BLaER1 treated with 17β-estradiol and CSF1 and Interleukin-3, amounts not matched to agents 10 nM and 100 nM (cell line): ENCODE results near the gene GDE1.

ENCODE experiments used
- H3K27ac ChIP-seq, 11 experiments: shearing (Covaris generic); formaldehyde crosslinking; 2 replicates each; pipeline ENCODE4 v1.8.1; 2022
- H3K27me3 ChIP-seq, 11 experiments: shearing (Covaris generic); formaldehyde crosslinking; 2 replicates each; pipeline ENCODE4 v1.8.1; 2022
- H3K36me3 ChIP-seq, 11 experiments: shearing (Covaris generic); formaldehyde crosslinking; 2 replicates each; pipeline ENCODE4 v1.8.1; 2022
- H3K4me1 ChIP-seq, 10 experiments: shearing (Covaris generic); formaldehyde crosslinking; 2 replicates each; pipeline ENCODE4 v1.8.1; 2022
- H3K4me2 ChIP-seq, 11 experiments: shearing (Covaris generic); formaldehyde crosslinking; 2 replicates each; pipeline ENCODE4 v1.8.1; 2022
- H3K4me3 ChIP-seq, 10 experiments: shearing (Covaris generic); formaldehyde crosslinking; 2 replicates each; pipeline ENCODE4 v1.8.1; 2022
- H3K9ac ChIP-seq, 11 experiments: shearing (Covaris generic); formaldehyde crosslinking; 2 replicates each; pipeline ENCODE4 v1.8.1; 2022
- H3K9me3 ChIP-seq, 11 experiments: shearing (Covaris generic); formaldehyde crosslinking; replicated peaks in 1 of 11; 2 replicates each; pipeline ENCODE4 v1.8.1; 2022
- H4K20me1 ChIP-seq, 11 experiments: shearing (Covaris generic); formaldehyde crosslinking; 2 replicates each; pipeline ENCODE4 v1.8.1; 2022
- Cebpa-rat ChIP-seq, 11 experiments: shearing (Covaris generic); IDR thresholded peaks; 2 replicates each; pipeline ENCODE4 v1.8.1; 2022

The GDE1 gene

DNA sequence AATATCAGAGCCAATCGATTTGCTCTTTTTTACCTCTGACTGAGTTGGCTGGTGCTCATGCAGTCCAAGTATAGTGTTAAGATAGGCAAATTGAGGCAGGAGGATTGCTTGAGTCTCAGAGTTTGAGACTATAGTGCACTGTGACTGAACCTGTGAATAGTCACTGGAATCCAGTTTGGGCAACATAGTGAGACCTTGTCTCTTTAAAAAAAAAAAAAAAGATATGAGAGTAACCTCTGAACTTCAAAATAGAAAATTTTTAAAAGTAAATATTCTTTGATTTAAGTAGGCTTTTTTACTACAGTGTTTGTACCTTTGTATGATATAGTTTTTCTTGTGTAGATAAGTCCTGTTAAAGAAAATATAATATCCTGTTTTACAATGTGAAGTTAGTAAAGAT, 5.3 kb upstream of the GDE1 start:
- Histone ChIP-seq H3K36me3 (peaks cover 28 to 47% (median 42%) of the 10 kb centered on the region in 11 experiments), H3K9me3 (no peaks in the 10 kb centered on the region), H3K4me2 (no peak overlapping the region), H3K27ac (no peak overlapping the region), H3K4me3 (no peak overlapping the region), H4K20me1 (no peaks in the 10 kb centered on the region), H3K4me1 (peaks cover 25 to 32% (median 27%) of the 10 kb centered on the region in 10 experiments), H3K27me3 (no peaks in the 10 kb centered on the region), H3K9ac (no peak overlapping the region)
- TF ChIP-seq Cebpa-rat (IDR thresholded peaks at IDR 0.05), result no peak

DNA sequence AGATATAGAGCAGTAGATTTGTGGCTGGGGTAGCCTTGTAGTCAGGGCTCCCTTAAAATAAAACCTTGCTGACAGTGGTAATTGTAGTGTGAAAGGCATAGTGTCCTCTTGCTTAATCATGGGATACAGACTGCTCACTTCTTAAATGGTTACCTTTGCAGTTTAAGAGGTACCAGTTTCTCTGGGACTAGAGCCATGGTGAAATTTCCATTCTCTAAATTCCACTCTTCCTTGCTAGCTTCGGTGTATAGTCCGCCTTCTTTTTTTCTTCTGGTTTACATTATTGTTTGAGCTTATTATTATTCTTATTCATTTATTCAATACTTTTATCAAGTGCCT, 3.5 kb upstream of the GDE1 start:
- Histone ChIP-seq H3K27me3 (no peaks in the 10 kb centered on the region), H3K4me2 (peak overlapping the region; percentile 75 to 93 (median 86)), H3K4me3 (peak overlapping the region; percentile 89 to 99 (median 96); a peak in 19 of 20 replicates), H3K9ac (peak overlapping the region in 9 of 11 experiments; percentile 81 to 91 (median 89); a peak in 15 of 22 replicates), H3K36me3 (peaks cover 22 to 29% (median 28%) of the 10 kb centered on the region in 11 experiments), H3K4me1 (peaks cover 31 to 42% (median 36%) of the 10 kb centered on the region in 10 experiments), H4K20me1 (peaks cover 0 to 3% (median 0%) of the 10 kb centered on the region in 11 experiments; a peak in 4 of 22 replicates), H3K9me3 (no peaks in the 10 kb centered on the region), H3K27ac (peak overlapping the region in 1 of 11 experiments; percentile 84; a peak in 2 of 22 replicates)
- no peak for TF ChIP-seq Cebpa-rat (IDR thresholded peaks at IDR 0.05)

DNA sequence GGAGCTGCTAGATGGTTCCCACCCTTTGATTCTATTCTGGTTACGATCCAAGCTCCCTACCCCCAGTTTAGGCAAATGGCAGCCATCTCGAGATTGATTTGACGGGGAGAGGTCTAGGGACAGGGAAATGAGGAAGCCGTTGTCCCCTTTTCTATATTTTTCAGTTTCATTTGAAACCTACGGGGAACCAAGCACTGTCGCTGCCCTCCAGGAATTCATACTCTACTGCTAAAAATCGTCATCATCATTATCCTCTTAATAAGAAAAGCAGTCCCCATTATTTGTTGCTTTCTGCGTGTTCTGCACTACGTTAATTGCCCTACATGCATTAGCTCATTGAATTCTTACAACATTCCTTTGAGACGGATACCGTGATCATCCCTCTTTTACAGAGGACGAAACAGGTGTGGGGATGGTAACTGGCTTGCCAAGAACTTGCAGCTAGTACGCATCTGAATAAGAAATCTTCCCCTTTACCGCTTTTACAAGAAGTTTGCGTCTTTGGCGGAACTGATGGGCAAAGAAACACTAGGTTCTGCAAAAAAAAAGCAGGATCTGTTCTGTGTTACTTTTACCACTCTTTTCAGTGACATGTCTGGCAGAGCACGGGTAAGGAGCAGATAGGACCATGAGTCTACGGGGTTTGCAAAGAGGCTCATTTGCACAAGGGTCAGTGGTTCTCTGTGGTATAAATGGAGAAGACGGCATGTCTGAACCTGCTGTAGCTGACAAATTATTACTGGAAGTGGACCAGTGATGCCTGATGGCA, 2.9 kb upstream of the GDE1 start:
- no peak for TF ChIP-seq Cebpa-rat (IDR thresholded peaks at IDR 0.05)
- H3K9me3 ChIP-seq, result no peaks in the 10 kb centered on the region

DNA sequence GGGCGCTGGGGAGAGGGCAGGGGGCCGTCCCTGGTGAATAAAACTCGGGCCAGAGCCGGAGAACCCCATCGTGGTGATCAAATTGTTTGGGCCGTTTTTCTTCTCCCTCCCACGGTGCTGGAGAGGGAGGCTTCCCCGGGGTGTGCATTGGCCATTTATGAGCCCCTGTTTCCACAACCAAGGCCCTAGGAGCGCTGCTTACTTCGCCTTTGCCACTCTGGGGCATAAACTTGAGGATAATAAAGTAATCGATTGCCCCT, 2.4 kb upstream of the GDE1 start:
- Histone ChIP-seq H4K20me1 (peaks cover 0 to 7% (median 0%) of the 10 kb centered on the region in 11 experiments; a peak in 6 of 22 replicates), H3K4me1 (peaks cover 42 to 50% (median 47%) of the 10 kb centered on the region in 10 experiments), H3K27ac (peak overlapping the region; percentile 33 to 90 (median 84); a peak in 21 of 22 replicates), H3K4me3 (peak overlapping the region; percentile 89 to 99 (median 96)), H3K9ac (peak overlapping the region; percentile 80 to 91 (median 88)), H3K9me3 (no peaks in the 10 kb centered on the region), H3K27me3 (no peaks in the 10 kb centered on the region), H3K4me2 (peak overlapping the region; percentile 75 to 93 (median 86)), H3K36me3 (peaks cover 13 to 24% (median 18%) of the 10 kb centered on the region in 11 experiments)
- no peak for TF ChIP-seq Cebpa-rat (IDR thresholded peaks at IDR 0.05)

More for the DNA sequence above, 2.9 kb upstream of the GDE1 start:
- Histone ChIP-seq H3K27me3 (no peaks in the 10 kb centered on the region), H3K36me3 (peaks cover 18 to 24% (median 23%) of the 10 kb centered on the region in 11 experiments), H3K9ac (peak overlapping the region; percentile 80 to 91 (median 88)), H3K4me1 (peaks cover 37 to 47% (median 42%) of the 10 kb centered on the region in 10 experiments), H3K4me3 (peak overlapping the region; percentile 89 to 99 (median 96)), H3K4me2 (peak overlapping the region; percentile 75 to 93 (median 86)), H3K27ac (peak overlapping the region; percentile 33 to 90 (median 84); a peak in 21 of 22 replicates), H4K20me1 (peaks cover 0 to 7% (median 0%) of the 10 kb centered on the region in 11 experiments; a peak in 4 of 22 replicates)

DNA sequence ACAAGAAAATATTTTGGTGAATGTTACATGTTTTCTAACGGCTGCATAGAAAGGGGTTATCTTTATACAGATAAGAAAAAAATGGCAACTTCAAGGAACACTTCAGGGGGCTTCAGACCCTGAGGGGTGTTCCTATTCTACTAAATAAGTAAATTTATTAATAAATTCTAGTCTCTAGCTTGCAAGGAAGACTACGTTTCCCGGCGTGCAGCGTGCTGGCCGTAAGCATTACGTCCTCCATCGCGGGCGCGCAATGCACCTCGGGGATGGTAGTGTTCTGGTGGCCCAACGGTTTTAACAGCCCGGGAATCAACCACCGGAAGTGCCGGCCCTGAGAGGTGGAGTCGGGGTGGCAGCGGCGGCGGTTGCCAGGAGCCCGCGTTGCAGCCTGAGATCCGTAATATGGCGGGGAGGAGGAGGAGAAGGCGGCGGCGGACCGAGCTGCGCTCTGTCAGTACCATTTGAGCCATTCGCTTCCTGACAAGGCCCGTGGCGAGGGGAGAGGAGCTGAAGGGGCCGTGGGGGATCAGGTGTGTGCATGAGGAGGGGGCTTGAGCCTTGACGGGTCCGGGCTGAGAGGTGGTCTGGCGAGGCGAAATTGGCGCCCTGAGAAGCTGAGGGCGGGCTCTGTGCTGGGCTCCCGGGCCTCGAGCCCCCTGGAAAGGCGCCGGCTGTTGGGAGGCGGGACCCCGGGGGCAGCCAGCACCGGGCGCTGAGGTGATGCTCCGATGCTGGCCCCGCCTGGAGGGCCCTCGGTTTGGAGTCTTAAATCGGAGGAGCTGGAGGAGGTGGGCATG, 1.9 kb upstream of the GDE1 start, which contains the start of gene CCP110:
TSS of gene CCP110 (plus strand) at position 384 of the 797 bp plus-strand sequence. CDS start 3,940 bp downstream, outside the sequence.
- H3K4me2 ChIP-seq, result peak within 1 kb of the TSS; percentile 80 to 97 (median 91)
- peak within 1 kb of the TSS; percentile 33 to 90 (median 84); a peak in 21 of 22 replicates for H3K27ac ChIP-seq
- peak within 1 kb of the TSS; percentile 80 to 91 (median 88) for H3K9ac ChIP-seq
- peaks cover 7 to 24% (median 15%) of the 10 kb centered on the region in 11 experiments for H3K36me3 ChIP-seq
- H3K27me3 ChIP-seq, result no peaks in the 10 kb centered on the region
- no peak for TF ChIP-seq Cebpa-rat (IDR thresholded peaks at IDR 0.05)
- H3K4me3 ChIP-seq, result peak within 1 kb of the TSS; percentile 89 to 99 (median 96)
- H4K20me1 ChIP-seq, result peaks cover 0 to 7% (median 0%) of the 10 kb centered on the region in 11 experiments; a peak in 7 of 22 replicates
- no peaks in the 10 kb centered on the region for H3K9me3 ChIP-seq
- H3K4me1 ChIP-seq, result peaks cover 46 to 52% (median 49%) of the 10 kb centered on the region in 10 experiments

DNA sequence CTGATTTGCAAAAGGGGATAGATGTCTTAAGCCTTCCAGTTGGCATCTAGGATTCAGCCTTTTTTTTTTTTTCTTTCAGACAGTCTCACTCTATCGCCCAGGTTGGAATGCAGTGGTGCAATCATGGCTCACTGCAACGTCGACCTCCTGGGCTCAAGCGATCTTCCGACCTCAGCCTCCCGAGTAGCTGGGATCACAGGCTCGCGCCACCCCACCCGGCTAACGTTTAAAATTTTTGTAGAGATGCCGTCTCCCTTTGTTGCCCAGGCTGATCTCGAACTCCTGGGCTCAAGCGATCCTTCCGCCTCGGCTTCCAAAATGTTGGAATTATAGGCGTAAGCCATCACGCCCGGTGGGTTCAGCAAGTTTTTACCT, 1.3 kb upstream of the GDE1 start:
- peak overlapping the region in 6 of 11 experiments; percentile 23 to 91 (median 57); a peak in 6 of 22 replicates for H3K4me2 ChIP-seq
- H3K36me3 ChIP-seq, result peaks cover 1 to 19% (median 10%) of the 10 kb centered on the region in 11 experiments; a peak in 20 of 22 replicates
- H3K4me1 ChIP-seq, result peaks cover 46 to 58% (median 50%) of the 10 kb centered on the region in 10 experiments
- TF ChIP-seq Cebpa-rat (IDR thresholded peaks at IDR 0.05), result no peak
- H3K27ac ChIP-seq, result no peak overlapping the region
- no peak overlapping the region for H3K9ac ChIP-seq
- no peaks in the 10 kb centered on the region for H3K9me3 ChIP-seq
- H4K20me1 ChIP-seq, result peaks cover 0 to 7% (median 0%) of the 10 kb centered on the region in 11 experiments; a peak in 7 of 22 replicates
- no peaks in the 10 kb centered on the region for H3K27me3 ChIP-seq
- H3K4me3 ChIP-seq, result peak overlapping the region in 5 of 10 experiments; percentile 90 to 98 (median 96); a peak in 5 of 20 replicates

DNA sequence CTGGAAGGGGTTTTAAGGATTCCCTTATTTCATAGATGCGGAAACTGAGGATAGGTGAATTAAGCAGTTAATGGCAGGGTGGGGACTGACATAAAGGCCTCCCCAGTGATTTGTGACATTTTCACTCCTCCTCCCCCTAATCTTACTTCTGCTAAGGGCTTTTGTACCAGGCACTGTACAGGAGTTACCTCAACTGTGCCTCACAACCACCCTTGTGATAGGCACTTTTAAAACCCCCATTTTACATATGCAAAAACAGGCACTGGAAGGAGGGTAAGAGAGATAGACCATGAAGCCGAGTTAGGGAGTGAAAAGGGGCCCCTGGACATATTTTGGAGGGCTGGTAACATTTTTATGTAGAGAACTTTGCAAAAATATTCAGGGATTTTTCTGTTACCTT, 862 bp upstream of the GDE1 start:
- Histone ChIP-seq H3K9ac (no peak overlapping the region), H4K20me1 (peaks cover 0 to 7% (median 0%) of the 10 kb centered on the region in 11 experiments; a peak in 7 of 22 replicates), H3K36me3 (peaks cover 0 to 18% (median 6%) of the 10 kb centered on the region in 11 experiments; a peak in 17 of 22 replicates), H3K27ac (peak overlapping the region in 4 of 11 experiments; percentile 81 to 87 (median 83); a peak in 3 of 22 replicates), H3K4me2 (peak overlapping the region in 10 of 11 experiments; percentile 79 to 97 (median 91); a peak in 12 of 22 replicates), H3K27me3 (no peaks in the 10 kb centered on the region), H3K4me3 (no peak overlapping the region), H3K9me3 (no peaks in the 10 kb centered on the region), H3K4me1 (peaks cover 46 to 62% (median 52%) of the 10 kb centered on the region in 10 experiments)
- no peak for TF ChIP-seq Cebpa-rat (IDR thresholded peaks at IDR 0.05)

DNA sequence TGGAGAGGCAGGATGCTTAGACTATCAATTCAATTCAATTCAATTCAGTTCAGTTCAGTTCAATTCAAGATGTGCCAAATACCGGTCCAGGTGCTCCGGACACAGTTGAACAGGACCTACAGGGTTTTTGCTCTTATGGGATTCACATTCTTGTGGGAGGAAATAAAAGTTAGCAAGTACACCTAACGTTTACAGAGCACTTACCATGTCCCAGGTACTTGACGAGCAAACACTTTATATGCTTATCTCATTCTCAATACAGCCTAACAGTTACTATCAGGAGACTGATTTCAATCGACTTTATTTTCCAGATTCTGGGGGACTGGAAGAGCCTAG, 467 bp upstream of the GDE1 start:
- Histone ChIP-seq H3K9ac (peak overlapping the region in 7 of 11 experiments; percentile 78 to 88 (median 87); a peak in 10 of 22 replicates), H3K27me3 (no peaks in the 10 kb centered on the region), H3K4me2 (peak overlapping the region; percentile 79 to 97 (median 91)), H4K20me1 (peaks cover 0 to 7% (median 0%) of the 10 kb centered on the region in 11 experiments; a peak in 7 of 22 replicates), H3K27ac (peak overlapping the region in 7 of 11 experiments; percentile 73 to 87 (median 81); a peak in 10 of 22 replicates), H3K36me3 (peaks cover 0 to 19% (median 5%) of the 10 kb centered on the region in 11 experiments; a peak in 8 of 22 replicates), H3K4me3 (peak overlapping the region in 8 of 10 experiments; percentile 74 to 95 (median 92); a peak in 11 of 20 replicates), H3K9me3 (no peaks in the 10 kb centered on the region), H3K4me1 (peaks cover 46 to 66% (median 52%) of the 10 kb centered on the region in 10 experiments)
- TF ChIP-seq Cebpa-rat (IDR thresholded peaks at IDR 0.05), result no peak
